SK-N-SH (cell line): ENCODE results near the gene STAG3. TPM values are rescaled to one million over a fixed set of nuclear protein-coding genes. Genes with fewer than 3 reads are reported as not detected.

ENCODE experiments used
- CTCF ChIA-PET: fragments of 300-600, 350-600 bp; formaldehyde crosslinking; extraction: SDS; loops from one replicate; lab custom pipeline; 2021; lab: Yijun Ruan, JAX
- POLR2A ChIA-PET: fragments of 350-600 bp; sonication (Branson Sonifier 250); formaldehyde crosslinking; extraction: SDS; loops from one replicate; lab custom pipeline; 2020; ENCODE audit warnings: antibody characterized with exemption, inconsistent platforms; lab: Yijun Ruan, JAX
- DNase-seq: peaks from one replicate; pipeline ENCODE4 v3.0.0; 2012
- H2AFZ ChIP-seq: fragments of 200-600 bp; sonication (generic); 2 replicates; pipeline ENCODE4 v1.8.1; 2016; ENCODE audit warnings: antibody characterized with exemption, mild to moderate bottlenecking, low read depth
- H3F3A ChIP-seq: fragments of 200-600 bp; sonication (generic); replicated peaks from 2 replicates; pipeline ENCODE3; 2016; ENCODE audit warnings: antibody characterized with exemption, mild to moderate bottlenecking; ENCODE audit not compliant: insufficient read depth
- H3K27ac ChIP-seq, 2 experiments: fragments of 200-500 bp in 1 of 2; fragments of 200-600 bp in 1 of 2; sonication (Bioruptor generic) in 1 of 2; sonication (generic), shearing (Covaris generic) in 1 of 2; 2 replicates each; pipeline versions ENCODE4 v1.5.1 to v1.6.1; 2014 to 2016; ENCODE audit warnings: low read depth in 2 of 2, inconsistent platforms in 1 of 2, low read length in 1 of 2, mild to moderate bottlenecking in 1 of 2, mixed read lengths in 1 of 2
- H3K27me3 ChIP-seq: fragments of 200-600 bp; sonication (generic), shearing (Covaris generic); 2 replicates; pipeline ENCODE4 v1.6.1; 2016; ENCODE audit warnings: mixed run types; ENCODE audit not compliant: insufficient read depth
- H3K36me3 ChIP-seq, 2 experiments: fragments of 200-500 bp in 1 of 2; fragments of 200-600 bp in 1 of 2; sonication (Bioruptor generic) in 1 of 2; sonication (generic) in 1 of 2; replicated peaks in 1 of 2; 2 replicates each; pipeline versions ENCODE3 to v1.5.1; 2014 to 2016; ENCODE audit warnings: low read length in 1 of 2, mild to moderate bottlenecking in 1 of 2; ENCODE audit not compliant: insufficient read depth in 2 of 2, control insufficient read depth in 1 of 2
- H3K4me1 ChIP-seq, 2 experiments: fragments of 200-500 bp in 1 of 2; fragments of 200-600 bp in 1 of 2; sonication (Bioruptor generic) in 1 of 2; sonication (generic), shearing (Covaris generic) in 1 of 2; 2 replicates each; pipeline versions ENCODE4 v1.5.1 to v1.6.1; 2014 to 2016; ENCODE audit warnings: low read depth in 1 of 2, low read length in 1 of 2, mixed run types in 1 of 2; ENCODE audit not compliant: insufficient read depth in 2 of 2, control insufficient read depth in 1 of 2
- H3K4me2 ChIP-seq: fragments of 200-600 bp; sonication (generic), shearing (Covaris generic); 2 replicates; pipeline ENCODE4 v1.6.1; 2017; ENCODE audit warnings: mixed run types
- H3K4me3 ChIP-seq, 2 experiments: fragments of 200-500 bp in 1 of 2; fragments of 200-600 bp in 1 of 2; sonication (Bioruptor generic) in 1 of 2; sonication (generic), shearing (Covaris generic) in 1 of 2; 2 replicates each; pipeline versions ENCODE4 v1.5.1 to v1.8.1; 2014 to 2016; ENCODE audit warnings: low read depth in 2 of 2, inconsistent platforms in 1 of 2, low read length in 1 of 2, mild to moderate bottlenecking in 1 of 2, mixed read lengths in 1 of 2, moderate library complexity in 1 of 2
- H3K79me2 ChIP-seq: fragments of 200-600 bp; sonication (generic); 2 replicates; pipeline ENCODE4 v1.8.1; 2017; ENCODE audit warnings: mild to moderate bottlenecking; ENCODE audit not compliant: insufficient read depth
- H3K9ac ChIP-seq: fragments of 200-600 bp; sonication (generic); 2 replicates; pipeline ENCODE4 v1.6.1; 2017; ENCODE audit warnings: mixed run types
- H3K9me2 ChIP-seq: fragments of 200-600 bp; sonication (generic); 2 replicates; pipeline ENCODE4 v1.6.1; 2017; ENCODE audit warnings: mixed run types
- H3K9me3 ChIP-seq: fragments of 200-600 bp; sonication (generic); 2 replicates; pipeline ENCODE4 v1.6.1; 2017; ENCODE audit warnings: mixed run types, mild to moderate bottlenecking, moderate library complexity
- H4K20me1 ChIP-seq: fragments of 200-600 bp; sonication (generic); 2 replicates; pipeline ENCODE4 v1.6.1; 2017; ENCODE audit warnings: mild to moderate bottlenecking, mixed run types; ENCODE audit not compliant: insufficient read depth
- CTCF ChIP-seq: fragments of 200-600 bp; sonication (generic); IDR thresholded peaks from 2 replicates; pipeline ENCODE4 v1.6.1; 2017; ENCODE audit warnings: antibody characterized with exemption, mild to moderate bottlenecking, moderate library complexity
- ELF1 ChIP-seq: IDR thresholded peaks from 2 replicates; pipeline ENCODE4 v1.4.0; 2012
- FOSL2 ChIP-seq: IDR thresholded peaks from 2 replicates; pipeline ENCODE4 v1.4.0; 2012; ENCODE audit warnings: low read depth, mild to moderate bottlenecking, moderate library complexity, borderline replicate concordance
- MAX ChIP-seq: IDR thresholded peaks from 2 replicates; pipeline ENCODE4 v1.4.0; 2012; ENCODE audit warnings: low read depth
- MXI1 ChIP-seq: IDR thresholded peaks from 2 replicates; pipeline ENCODE4 v1.6.1; 2012; ENCODE audit warnings: mild to moderate bottlenecking, low read depth, low read length, improper control_type of control experiment
- PBX3 ChIP-seq: IDR thresholded peaks from 2 replicates; pipeline ENCODE4; 2012
- SIN3A ChIP-seq: IDR thresholded peaks from 2 replicates; pipeline ENCODE4 v1.6.1; 2012; ENCODE audit warnings: low read depth, mild to moderate bottlenecking, low read length, moderate library complexity, borderline replicate concordance
- TAF1 ChIP-seq: IDR thresholded peaks from 2 replicates; pipeline ENCODE4 v1.6.1; 2012; ENCODE audit warnings: low read depth, mild to moderate bottlenecking, low read length, moderate library complexity, borderline replicate concordance
- USF2 ChIP-seq: fragments of 150-350 bp; IDR thresholded peaks from 2 replicates; pipeline ENCODE4 v1.6.1; 2017; ENCODE audit warnings: antibody characterized with exemption, low read length, low read depth, borderline replicate concordance
- WGBS: methylation state at CpG from one replicate; pipeline ENCODE4 v1.1.6; 2017; ENCODE audit warnings: low lambda C conversion rate; 5-methylcytosine and 5-hydroxymethylcytosine counted together
- polyA plus RNA-seq, 3 experiments: library from polyadenylated mRNA; depleted of rRNA; stranded (reverse); fragments of >200 nt; gene quantifications; 2 replicates each; pipeline ENCODE4 v1.2.3, GENCODE V29; 2012

STAG3 gene
- polyA plus RNA-seq, 1 of the 3 experiments (the other 2 are of a cell fraction), result 0.10 TPM

DNA sequence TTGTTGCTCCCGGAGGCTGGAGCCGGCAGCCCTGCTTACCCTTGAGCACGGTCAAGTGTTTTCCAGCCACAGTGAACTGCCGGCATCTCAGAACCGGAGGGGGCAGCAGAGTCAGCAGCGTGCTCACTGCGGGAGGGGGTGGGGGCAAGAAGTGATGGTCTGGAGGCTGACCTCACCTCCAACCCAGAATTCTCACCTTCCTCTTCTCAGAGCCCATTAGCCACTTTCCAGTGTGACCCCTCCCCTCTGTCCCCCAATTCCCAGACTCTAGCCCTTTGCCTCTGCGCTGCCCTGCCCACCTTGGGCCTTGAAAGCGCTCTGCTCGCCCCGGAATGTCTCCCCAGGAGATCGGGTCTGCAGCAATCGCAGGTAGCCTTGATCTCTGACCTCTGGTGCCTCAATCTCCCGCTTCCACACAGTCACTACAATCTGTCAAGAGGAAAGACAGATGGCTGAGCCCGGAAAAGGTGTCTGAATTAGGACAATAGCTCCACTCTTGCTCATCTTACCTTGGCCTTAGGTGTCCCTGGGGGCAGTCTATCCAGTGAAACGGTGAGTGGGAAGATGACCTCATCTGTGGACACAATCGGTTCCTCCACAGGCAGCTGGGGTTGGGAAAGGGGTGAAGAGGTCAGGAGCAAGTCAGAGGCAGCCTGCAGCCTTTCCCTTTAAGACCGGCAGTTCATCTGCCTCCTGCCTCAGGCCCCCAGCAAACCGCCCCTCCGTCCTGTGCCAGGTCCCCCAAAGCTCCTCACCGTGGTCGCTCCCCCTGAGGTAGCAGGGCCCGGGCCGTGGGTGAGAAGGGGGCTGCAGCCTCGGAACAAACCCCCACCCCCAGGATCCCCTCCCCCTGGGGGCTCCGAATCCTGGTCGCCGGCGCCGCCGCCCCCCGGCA is 20.1 kb upstream of the STAG3 start:
- H3K4me1 ChIP-seq, result peaks cover 11 to 19% of the 10 kb centered on the region in 2 experiments; a peak in 2 of 4 replicates
- no peaks in the 10 kb centered on the region for H3K27me3 ChIP-seq
- WGBS, result 19% methylated on average over 28 of the region's 32 CpGs
- TF ChIP-seq USF2 (no peak), PBX3 (peak; percentile 20; the same call in 1 of the 2 replicates), FOSL2 (peak; percentile 8; the same call in 1 of the 2 replicates), CTCF (peak; percentile 44), SIN3A (0 out of 2 replicates have a peak, but pooled peaks have one; percentile 34), MXI1 (0 out of 2 replicates have a peak, but pooled peaks have one; percentile 37), MAX (peak; percentile 51), TAF1 (no peak), ELF1 (0 out of 2 replicates have a peak, but pooled peaks have one; percentile 24)
- peak overlapping the region; percentile 87 to 93 for H3K4me3 ChIP-seq
- no peaks in the 10 kb centered on the region for H3K9me3 ChIP-seq
- H3K9me2 ChIP-seq, result no peaks in the 10 kb centered on the region
- H3K27ac ChIP-seq, result peak overlapping the region; percentile 36 to 62; a peak in 3 of 4 replicates
- H4K20me1 ChIP-seq, result peaks cover 20% of the 10 kb centered on the region
- peak; percentile 70 for DNase-seq
- ChIA-PET POLR2A (interaction anchor here (0.9 to 4.3 kb wide), 4 partner anchors 9 to 115 kb away, joined by 3 to 25 read pairs (median 6); partner anchors contain the start of genes GPC2, LAMTOR4 and STAG3), CTCF (interaction anchor here (0.6 to 3.9 kb wide), 8 partner anchors 9 to 539 kb away, joined by 3 to 33 read pairs (median 3); partner anchors contain the start of genes GPC2, LAMTOR4 and STAG3)
- H3K4me2 ChIP-seq, result peak overlapping the region; percentile 100
- peaks cover 27 to 39% of the 10 kb centered on the region in 2 experiments for H3K36me3 ChIP-seq
- H2AFZ ChIP-seq, result no peak overlapping the region
- peaks cover 13% of the 10 kb centered on the region for H3F3A ChIP-seq
- H3K79me2 ChIP-seq, result peaks cover 45% of the 10 kb centered on the region
- peak overlapping the region; percentile 85 for H3K9ac ChIP-seq
